T-helper 17 cell (primary cell): ENCODE results near the gene PEX26. TPM values are rescaled to one million over a fixed set of nuclear protein-coding genes. Genes with fewer than 3 reads are reported as not detected.
"Not testable (repeated sequence)": the region's sequence is repeated elsewhere in the genome, so short reads cannot be mapped to it uniquely, and the experiment has no call there.

ENCODE experiments used
- ATAC-seq: fragments of 150-1000 bp; cut with Tn5 transposase; 2 replicates; pipeline ENCODE4 v1.10.0; 2021; ENCODE audit warnings: mild to moderate bottlenecking, moderate library complexity
- DNase-seq, 3 donors: peaks; one replicate each; pipeline versions ENCODE4 v3.0.0 to v3.0.0-alpha.2; 2020 to 2021
- H3K9me3 ChIP-seq: one replicate; pipeline ENCODE4 v1.7.0; 2013; ENCODE audit warnings: low read length, mild to moderate bottlenecking; ENCODE audit not compliant: control insufficient read depth, poor library complexity, severe bottlenecking
- H3K27ac Mint-ChIP-seq: one replicate; pipeline ENCODE4 v1.8.0; 2022; ENCODE audit warnings: mild to moderate bottlenecking, moderate library complexity, mixed read lengths
- H3K27me3 Mint-ChIP-seq: one replicate; pipeline ENCODE4 v1.8.0; 2022; ENCODE audit warnings: mixed read lengths
- H3K36me3 Mint-ChIP-seq: one replicate; pipeline ENCODE4 v1.8.0; 2022; ENCODE audit warnings: low read depth, mixed read lengths
- H3K4me1 Mint-ChIP-seq: one replicate; pipeline ENCODE4 v1.8.0; 2022; ENCODE audit warnings: mild to moderate bottlenecking, mixed read lengths
- H3K4me3 Mint-ChIP-seq: one replicate; pipeline ENCODE4 v1.8.0; 2022; ENCODE audit warnings: mild to moderate bottlenecking, moderate library complexity, mixed read lengths
- total RNA-seq, 4 donors: library from RNA in 2 of 4; stranded (reverse) in 2 of 4; gene quantifications; one replicate each; pipeline ENCODE4 v1.2.3 and lab custom pipeline; 2022 to 2026

PEX26 gene
- total RNA-seq, 2 donors from 2014 or later, result 28.4 to 37.3 TPM

GRCh38 chr22:18103527-18104269 is 25.9 kb downstream of the PEX26 start:
- peaks cover 24% of the 10 kb centered on the region for H3K36me3 Mint-ChIP-seq
- H3K9me3 ChIP-seq, result no peaks in the 10 kb centered on the region
- no peak for ATAC-seq
- H3K4me1 Mint-ChIP-seq, result peaks cover 10% of the 10 kb centered on the region
- no peak for DNase-seq
- peaks cover 20% of the 10 kb centered on the region for H3K27me3 Mint-ChIP-seq
- H3K27ac Mint-ChIP-seq, result no peak overlapping the region
- no peak overlapping the region for H3K4me3 Mint-ChIP-seq

GRCh38 chr22:18104566-18104965 is 26.8 kb downstream of the PEX26 start:
- H3K36me3 Mint-ChIP-seq, result peaks cover 20% of the 10 kb centered on the region
- ATAC-seq, result no peak
- no peaks in the 10 kb centered on the region for H3K9me3 ChIP-seq
- H3K4me3 Mint-ChIP-seq, result no peak overlapping the region
- H3K27ac Mint-ChIP-seq, result no peak overlapping the region
- H3K27me3 Mint-ChIP-seq, result peaks cover 26% of the 10 kb centered on the region
- DNase-seq, result no peak
- peaks cover 11% of the 10 kb centered on the region for H3K4me1 Mint-ChIP-seq

GRCh38 chr22:18105981-18106380 is 28.2 kb downstream of the PEX26 start:
- not testable (repeated sequence) for ATAC-seq, H3K4me3 Mint-ChIP-seq, DNase-seq, H3K9me3 ChIP-seq
- Mint-ChIP-seq H3K27me3 (peaks cover 34% of the 10 kb centered on the region), H3K27ac (peak overlapping the region; percentile 71), H3K36me3 (peaks cover 20% of the 10 kb centered on the region), H3K4me1 (peaks cover 20% of the 10 kb centered on the region)

GRCh38 chr22:18106550-18107341 is 29.0 kb downstream of the PEX26 start:
- H3K9me3 ChIP-seq, ATAC-seq, DNase-seq, H3K27ac Mint-ChIP-seq: not testable (repeated sequence)
- peak overlapping the region; percentile 45 for H3K4me3 Mint-ChIP-seq
- peaks cover 18% of the 10 kb centered on the region for H3K36me3 Mint-ChIP-seq
- peaks cover 19% of the 10 kb centered on the region for H3K4me1 Mint-ChIP-seq
- peaks cover 34% of the 10 kb centered on the region for H3K27me3 Mint-ChIP-seq

GRCh38 chr22:18108187-18108586 is 30.4 kb downstream of the PEX26 start:
- no peaks in the 10 kb centered on the region for H3K9me3 ChIP-seq
- Mint-ChIP-seq H3K27ac (no peak overlapping the region), H3K4me3 (no peak overlapping the region), H3K27me3 (peaks cover 34% of the 10 kb centered on the region), H3K4me1 (peaks cover 19% of the 10 kb centered on the region), H3K36me3 (peaks cover 14% of the 10 kb centered on the region)
- no peak for ATAC-seq
- no peak for DNase-seq

- H3K36me3 Mint-ChIP-seq, result peaks cover 11% of the 10 kb centered on the region
- ATAC-seq (no peak), DNase-seq (no peak)
- peak overlapping the region; percentile 87 for H3K4me3 Mint-ChIP-seq
- no peaks in the 10 kb centered on the region for H3K9me3 ChIP-seq
- H3K27ac Mint-ChIP-seq, result no peak overlapping the region
- peaks cover 27% of the 10 kb centered on the region for H3K4me1 Mint-ChIP-seq
- peaks cover 22% of the 10 kb centered on the region for H3K27me3 Mint-ChIP-seq
Observed at GRCh38 chr22:18109410-18110193, 31.8 kb downstream of the PEX26 start.

GRCh38 chr22:18110194-18110953 is 32.6 kb downstream of the PEX26 start, which contains the start of gene TUBA8:
Gene TUBA8, plus strand, starts transcription at chr22:18110809. Its CDS starts 57 bp downstream, at chr22:18110866.
- no peak within 1 kb of the TSS for H3K27ac Mint-ChIP-seq
- ATAC-seq, result peak; percentile 70
- no peaks in the 10 kb centered on the region for H3K9me3 ChIP-seq
- peak within 1 kb of the TSS; percentile 87 for H3K4me3 Mint-ChIP-seq
- DNase-seq, result no peak
- peaks cover 21% of the 10 kb centered on the region for H3K27me3 Mint-ChIP-seq
- H3K36me3 Mint-ChIP-seq, result peaks cover 10% of the 10 kb centered on the region
- H3K4me1 Mint-ChIP-seq, result peaks cover 30% of the 10 kb centered on the region

GRCh38 chr22:18110954-18111758 is 33.4 kb downstream of the PEX26 start:
- H3K36me3 Mint-ChIP-seq, result peaks cover 6% of the 10 kb centered on the region
- H3K27ac Mint-ChIP-seq, result no peak overlapping the region
- peaks cover 14% of the 10 kb centered on the region for H3K27me3 Mint-ChIP-seq
- no peaks in the 10 kb centered on the region for H3K9me3 ChIP-seq
- ATAC-seq (no peak), DNase-seq (no peak)
- peaks cover 28% of the 10 kb centered on the region for H3K4me1 Mint-ChIP-seq
- H3K4me3 Mint-ChIP-seq, result peak overlapping the region; percentile 87

- peak overlapping the region; percentile 87 for H3K4me3 Mint-ChIP-seq
- ATAC-seq, result no peak
- H3K27ac Mint-ChIP-seq, result no peak overlapping the region
- H3K27me3 Mint-ChIP-seq, result peaks cover 14% of the 10 kb centered on the region
- peaks cover 6% of the 10 kb centered on the region for H3K36me3 Mint-ChIP-seq
- H3K4me1 Mint-ChIP-seq, result peaks cover 28% of the 10 kb centered on the region
- no peaks in the 10 kb centered on the region for H3K9me3 ChIP-seq
- DNase-seq, result no peak
Observed at GRCh38 chr22:18111759-18112330, 34.1 kb downstream of the PEX26 start.

GRCh38 chr22:18112440-18112839 is 34.6 kb downstream of the PEX26 start:
- peaks cover 28% of the 10 kb centered on the region for H3K4me1 Mint-ChIP-seq
- H3K9me3 ChIP-seq, result no peaks in the 10 kb centered on the region
- peaks cover 6% of the 10 kb centered on the region for H3K36me3 Mint-ChIP-seq
- no peak overlapping the region for H3K4me3 Mint-ChIP-seq
- H3K27me3 Mint-ChIP-seq, result peaks cover 14% of the 10 kb centered on the region
- DNase-seq, result no peak
- no peak for ATAC-seq
- no peak overlapping the region for H3K27ac Mint-ChIP-seq

- peak overlapping the region; percentile 66 for H3K27ac Mint-ChIP-seq
- DNase-seq, result no peak
- H3K36me3 Mint-ChIP-seq, result peaks cover 6% of the 10 kb centered on the region
- peaks cover 31% of the 10 kb centered on the region for H3K4me1 Mint-ChIP-seq
- ATAC-seq, result no peak
- peak overlapping the region; percentile 66 for H3K4me3 Mint-ChIP-seq
- peaks cover 14% of the 10 kb centered on the region for H3K27me3 Mint-ChIP-seq
- H3K9me3 ChIP-seq, result no peaks in the 10 kb centered on the region
Observed at GRCh38 chr22:18113680-18114394, 36.0 kb downstream of the PEX26 start.
